HG02970 (cell line): ENCODE results near the gene TYW1B.
"Not testable (repeated sequence)": the region's sequence is repeated elsewhere in the genome, so short reads cannot be mapped to it uniquely, and the experiment has no call there.

Experiments used
- ATAC-seq: cut with Tn5 transposase; IDR thresholded peaks from one replicate; pipeline ENCODE4 v1.9.1; 2021; ENCODE audit warnings: mild to moderate bottlenecking, moderate library complexity, moderate number of reproducible peaks; ENCODE audit not compliant: unreplicated experiment, low FRiP score

The TYW1B gene

DNA sequence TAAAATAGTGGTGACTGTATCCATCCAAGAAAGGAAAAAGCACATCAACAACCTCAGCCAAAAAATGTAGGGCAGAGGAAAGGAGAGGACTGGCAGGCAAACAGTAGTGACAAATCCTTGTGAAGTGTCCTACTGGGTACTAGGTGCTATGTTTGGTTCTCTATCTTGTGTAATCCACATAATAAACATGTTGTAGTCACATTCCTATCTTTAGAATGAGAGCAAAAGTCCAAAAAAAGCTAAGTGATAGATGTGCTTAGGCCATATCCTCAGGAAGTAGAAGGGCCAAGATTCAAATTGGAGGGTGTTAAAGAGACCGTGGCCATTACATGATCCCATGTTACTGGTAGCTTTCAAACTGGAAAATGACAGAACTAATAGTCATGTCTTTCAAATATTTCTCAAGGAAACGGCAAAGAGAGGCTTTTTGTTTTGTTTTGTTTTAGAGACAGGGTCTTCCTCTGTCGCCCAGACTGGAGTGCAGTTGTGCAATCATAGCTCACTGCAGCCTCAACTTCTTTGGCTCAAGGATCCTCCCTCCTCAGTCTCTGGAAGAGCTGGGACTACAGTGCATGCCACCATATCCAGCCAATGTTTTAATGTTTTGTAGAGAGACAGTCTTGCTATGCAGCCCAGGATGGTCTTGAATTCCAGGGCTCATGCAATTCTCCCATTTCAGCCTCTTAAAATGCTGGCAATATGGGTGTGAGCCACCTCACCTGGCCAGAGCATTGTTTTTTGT is 244.2 kb downstream of the TYW1B start:
- ATAC-seq: not testable (repeated sequence)

DNA sequence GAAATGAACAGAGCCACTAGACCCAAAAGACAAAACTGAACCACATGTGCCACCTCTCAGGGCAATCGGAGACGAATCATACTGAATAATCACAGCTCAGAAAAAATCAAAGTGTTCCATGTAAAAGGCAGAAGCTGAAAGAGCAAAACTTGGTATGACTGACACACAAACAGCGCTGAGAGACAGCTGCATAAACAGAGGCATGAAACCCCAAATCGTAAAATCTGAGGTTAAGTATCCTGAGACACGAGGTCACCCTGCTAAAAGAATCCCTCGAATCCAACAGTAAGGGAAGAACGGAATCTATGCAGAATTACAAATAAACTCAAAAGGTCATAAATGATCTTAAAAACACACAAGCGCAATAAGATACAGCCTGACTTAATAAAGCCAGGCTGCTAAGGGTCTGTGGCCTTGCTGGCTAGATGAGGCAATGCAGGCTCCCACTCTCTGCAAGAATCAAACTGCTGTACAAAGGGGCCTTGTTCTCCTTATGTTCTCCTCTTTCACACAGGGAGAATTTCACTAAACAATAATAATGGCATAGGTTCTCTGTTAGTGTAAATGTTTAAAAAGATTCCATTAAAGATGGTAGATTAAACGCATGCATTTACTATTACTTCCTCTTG is 247.7 kb downstream of the TYW1B start:
- ATAC-seq: not testable (repeated sequence)

DNA sequence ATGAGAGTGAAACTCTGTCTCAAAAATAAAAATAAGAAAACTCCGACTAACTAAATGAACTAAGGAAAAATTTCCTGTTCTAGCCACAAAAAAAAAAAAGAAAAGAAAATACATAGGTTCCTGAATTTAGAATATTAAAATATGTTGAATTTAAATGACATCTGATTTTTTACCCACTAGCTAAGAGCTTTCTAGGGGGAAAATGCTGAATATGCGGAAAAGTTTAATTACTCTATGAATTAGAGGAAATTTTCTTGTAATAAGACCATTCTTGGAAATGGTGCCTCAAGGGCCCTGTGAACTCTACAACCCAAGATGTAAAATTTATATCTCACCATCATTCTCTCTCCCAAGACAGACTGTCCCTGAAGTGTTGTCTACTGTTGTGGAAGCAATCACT is 250.9 kb downstream of the TYW1B start:
- ATAC-seq: no peak

GRCh38 chr7:72561988-72562387 is 266.0 kb downstream of the TYW1B start:
- ATAC-seq: not testable (repeated sequence)

DNA sequence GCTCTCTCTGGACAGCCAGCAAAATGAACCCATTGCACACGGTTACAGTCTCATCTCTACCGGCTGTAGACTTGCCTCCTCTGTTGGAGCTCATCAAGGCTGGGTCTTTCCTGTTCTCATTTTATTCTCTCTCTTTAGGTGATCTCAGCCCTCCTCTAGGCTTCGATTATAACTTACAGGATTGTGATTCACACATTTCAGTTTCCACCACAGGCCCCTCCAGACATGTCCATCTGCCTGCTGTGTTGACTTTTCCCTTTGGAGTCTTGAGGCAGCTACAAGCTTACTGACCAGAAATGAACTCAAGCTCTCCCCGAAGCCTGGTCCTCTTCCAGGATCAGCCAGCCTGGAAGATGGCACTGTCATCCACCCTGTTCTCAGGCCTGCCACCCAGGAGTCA is 268.5 kb downstream of the TYW1B start:
- ATAC-seq: not testable (repeated sequence)

DNA sequence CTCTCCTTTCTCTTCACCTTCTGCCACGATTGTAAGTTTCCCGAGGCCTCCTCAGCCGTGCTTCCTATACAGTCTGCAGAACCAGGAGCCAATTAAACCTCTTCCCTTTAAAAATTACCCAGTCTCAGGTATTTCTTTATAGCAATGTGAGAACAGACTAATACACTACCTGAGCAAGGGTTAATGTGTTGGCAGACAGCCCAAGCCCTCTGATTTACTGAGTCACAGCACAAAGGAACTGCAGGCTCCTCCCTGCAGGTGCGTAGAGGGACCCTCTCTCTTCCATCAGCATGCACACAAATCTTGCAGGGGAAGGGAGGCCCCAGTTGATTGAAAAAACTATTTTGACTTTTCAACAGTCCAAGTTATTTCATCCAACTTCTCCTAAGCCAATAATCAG is 271.3 kb downstream of the TYW1B start:
- not testable (repeated sequence) for ATAC-seq

DNA sequence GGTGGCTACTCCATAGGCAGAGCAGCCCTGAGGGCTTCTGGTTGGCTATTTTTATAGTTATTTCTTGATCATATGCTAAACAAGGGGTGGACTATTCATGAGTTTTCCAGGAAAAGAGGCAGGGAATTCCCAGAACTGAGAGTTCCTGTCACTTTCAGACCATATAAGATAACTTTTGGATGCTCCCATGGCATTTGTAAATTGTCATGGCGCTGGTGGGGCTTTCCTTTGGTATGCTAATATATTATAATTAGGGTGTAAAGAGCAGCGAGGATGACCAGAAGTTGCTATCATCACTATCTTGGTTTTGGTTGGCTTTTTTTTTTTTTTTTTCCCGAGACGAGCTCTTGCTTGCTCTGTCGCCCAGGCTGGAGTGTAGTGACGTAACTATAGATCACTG is 272.8 kb downstream of the TYW1B start:
- ATAC-seq: not testable (repeated sequence)

DNA sequence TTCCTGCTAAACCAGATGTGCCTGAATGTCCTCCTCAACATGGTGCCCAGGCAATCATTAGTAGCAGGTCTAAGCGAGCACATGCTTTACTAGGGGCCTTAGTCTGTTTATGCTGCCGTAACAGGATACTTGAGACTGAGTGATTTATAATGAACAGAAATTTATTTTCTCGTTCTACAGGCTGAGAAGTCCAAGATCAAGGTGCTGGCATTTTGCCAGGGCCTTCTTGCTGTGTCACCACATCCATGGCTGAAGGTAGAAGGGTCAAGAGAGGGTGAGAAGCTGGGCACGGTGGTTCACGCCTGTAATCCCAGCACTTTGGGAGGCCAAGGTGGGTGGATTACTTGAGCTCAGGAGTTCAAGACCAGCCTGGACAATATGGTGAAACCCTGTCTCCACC is 273.6 kb downstream of the TYW1B start:
- not testable (repeated sequence) for ATAC-seq

DNA sequence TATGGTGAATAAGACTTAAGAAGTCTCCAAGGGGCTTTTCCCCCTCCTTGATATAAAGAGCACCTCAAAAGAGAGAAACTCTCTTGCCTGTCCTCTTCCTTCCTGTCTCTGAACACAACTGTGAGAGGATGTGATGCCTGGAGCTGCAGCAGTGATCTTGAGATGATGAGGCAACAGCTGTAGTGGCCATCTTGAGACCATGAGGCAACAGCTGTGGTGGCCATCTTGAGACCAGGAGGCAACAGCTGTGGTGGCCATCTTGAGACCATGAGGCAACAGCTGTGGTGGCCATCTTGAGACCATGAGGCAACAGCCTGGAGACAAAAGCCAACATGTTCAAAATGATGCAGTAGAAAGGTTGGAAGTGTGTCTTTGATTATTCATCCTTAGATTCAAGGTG is 277.5 kb downstream of the TYW1B start:
- ATAC-seq: not testable (repeated sequence)

GRCh38 chr7:72546586-72547237 is 281.3 kb downstream of the TYW1B start:
- ATAC-seq: not testable (repeated sequence)

GRCh38 chr7:72544531-72544930 is 283.5 kb downstream of the TYW1B start:
- ATAC-seq: not testable (repeated sequence)

- ATAC-seq: no peak
Observed at GRCh38 chr7:72540923-72541322, 287.1 kb downstream of the TYW1B start.

DNA sequence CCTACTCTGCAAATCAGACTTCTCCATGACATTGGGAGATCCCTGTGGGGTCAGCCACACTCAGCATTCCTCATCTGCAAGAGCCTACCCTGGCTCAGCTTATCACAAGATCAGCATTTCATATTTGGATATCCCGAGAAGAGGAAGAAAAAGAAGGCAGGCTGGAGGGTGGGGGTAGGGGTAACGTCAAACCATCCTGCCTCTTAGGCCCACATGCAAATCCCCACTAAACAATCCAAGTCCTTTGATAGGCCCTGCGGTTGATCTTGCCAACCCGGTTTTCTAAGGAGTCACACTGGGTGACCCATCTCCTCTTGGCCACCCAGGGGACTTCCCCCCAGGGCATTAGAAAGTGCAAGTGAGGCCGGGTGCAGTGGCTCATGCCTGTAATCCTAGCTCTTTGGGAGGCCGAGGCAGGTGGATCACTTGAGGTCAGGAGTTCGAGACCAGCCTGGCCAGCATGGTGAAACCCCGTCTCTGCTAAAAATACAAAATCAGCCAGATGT is 287.8 kb downstream of the TYW1B start:
- ATAC-seq: no peak

- no peak for ATAC-seq
Observed at GRCh38 chr7:72539702-72540101, 288.3 kb downstream of the TYW1B start.

DNA sequence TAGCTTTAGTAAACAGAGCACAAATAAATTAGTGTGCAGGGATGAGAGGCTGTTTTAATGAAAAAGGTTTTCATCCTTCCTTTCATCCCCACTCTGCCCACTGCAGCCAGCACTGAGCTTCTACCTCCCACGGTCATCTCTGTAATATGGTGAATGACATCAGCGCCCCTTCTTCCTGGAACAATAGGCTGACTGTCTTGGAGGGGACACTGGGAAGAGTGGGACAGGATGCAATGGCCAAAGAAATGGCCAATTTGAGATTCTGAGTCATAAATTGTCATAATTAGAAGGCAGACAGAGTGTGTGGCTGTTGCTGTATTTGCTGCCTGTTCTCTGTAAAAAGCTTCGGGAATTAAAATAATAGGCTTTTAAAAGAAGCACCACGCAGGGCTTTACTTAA is 289.1 kb downstream of the TYW1B start:
- no peak for ATAC-seq

DNA sequence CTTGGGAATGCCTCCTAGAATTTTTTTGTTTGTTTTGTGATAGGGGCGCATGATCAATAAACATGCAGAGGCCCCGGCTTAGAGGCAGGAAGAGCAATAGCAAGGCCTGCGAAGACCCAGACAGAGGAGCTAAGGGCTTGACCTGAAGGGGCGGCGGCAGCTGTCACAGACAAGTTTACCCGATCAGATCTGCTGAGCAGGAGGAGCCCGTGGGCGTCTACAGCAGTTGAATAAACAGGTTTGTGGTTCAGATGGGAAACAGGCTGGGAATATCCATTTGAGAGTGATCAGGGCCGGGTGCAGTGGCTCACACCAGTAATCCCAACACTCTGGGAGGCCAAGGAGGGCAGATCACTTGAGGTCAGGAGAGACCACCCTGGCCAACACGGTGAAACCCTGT is 289.9 kb downstream of the TYW1B start:
- no peak for ATAC-seq

DNA sequence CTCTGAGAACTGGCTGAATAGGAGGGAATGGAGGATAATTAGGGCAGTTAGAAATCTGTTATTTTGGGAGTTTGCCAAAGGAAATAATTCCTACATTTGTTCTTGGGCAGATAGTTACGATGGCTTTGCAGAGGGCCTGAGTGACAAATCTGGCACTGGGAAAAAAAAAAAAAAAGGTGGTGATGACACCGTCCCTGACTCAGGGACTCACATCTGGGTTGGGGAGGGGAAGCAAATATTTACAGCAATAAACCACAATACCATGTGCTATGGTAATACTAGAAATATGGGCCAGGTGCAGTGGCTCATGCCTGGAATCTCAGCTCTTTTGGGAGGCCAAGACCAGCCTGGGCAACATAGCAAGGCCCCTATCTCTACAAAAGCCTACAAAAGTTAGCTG is 292.0 kb downstream of the TYW1B start:
- ATAC-seq: not testable (repeated sequence)

- ATAC-seq: not testable (repeated sequence)
Observed at GRCh38 chr7:72531048-72531447, 297.0 kb downstream of the TYW1B start.
